Body of pancreas (tissue), 4 donors: ENCODE data around the gene RRM1. TPM values are rescaled to one million over a fixed set of nuclear protein-coding genes. Genes with fewer than 3 reads are reported as not detected.

Source experiments
- ATAC-seq: fragments of 150-250 bp; one replicate; pipeline ENCODE4 v1.9.1; 2016
- DNase-seq, 4 donors: peaks; one replicate each; pipeline ENCODE4 v3.0.0-alpha.2; 2019
- H3K27ac ChIP-seq, 4 donors: fragments of 200-600 bp; sonication (generic); 1 replicate in 3 of 4; 2 replicates in 1 of 4; pipeline versions ENCODE4 v1.5.1 to v1.6.1; 2016 to 2019; ENCODE audit warnings: mild to moderate bottlenecking in 1 of 4, mixed read lengths in 1 of 4, moderate library complexity in 1 of 4
- H3K27me3 ChIP-seq, 2 donors: fragments of 200-600 bp; sonication (generic); one replicate each; pipeline ENCODE4 v1.6.0; 2016; ENCODE audit warnings: mild to moderate bottlenecking in 1 of 2
- H3K36me3 ChIP-seq, 2 donors: fragments of 200-600 bp; sonication (generic); replicated peaks in 1 of 2; 2 replicates each; pipeline ENCODE4 v1.5.1; 2016; ENCODE audit warnings: low read depth in 2 of 2; ENCODE audit not compliant: insufficient read depth in 1 of 2
- H3K4me1 ChIP-seq: fragments of 200-600 bp; sonication (generic); one replicate; pipeline ENCODE4 v1.6.0; 2016
- H3K4me3 ChIP-seq, 2 donors: fragments of 200-600 bp; sonication (generic); 1 replicate in 1 of 2; 2 replicates in 1 of 2; pipeline ENCODE4 v1.5.1; 2016 to 2019
- H3K9me3 ChIP-seq, 3 donors: fragments of 200-600 bp; sonication (generic); 1 replicate in 2 of 3; 2 replicates in 1 of 3; pipeline ENCODE4 v1.5.1; 2016
- CTCF ChIP-seq, 7 experiments: fragments of 450-650 bp in 4 of 7; fragments of 200-600 bp in 3 of 7; sonication (generic) in 3 of 7; IDR thresholded peaks; one replicate each; pipeline ENCODE4 v1.5.1; 2016 to 2019; ENCODE audit warnings: antibody characterized with exemption in 7 of 7
- POLR2A ChIP-seq, 3 donors: fragments of 450-650 bp; IDR thresholded peaks; one replicate each; pipeline ENCODE4 v1.6.1; 2016; ENCODE audit warnings: antibody characterized with exemption in 3 of 3, mild to moderate bottlenecking in 2 of 3
- WGBS, 2 donors: methylation state at CpG; one replicate each; pipeline ENCODE4 v1.1.5; 2017; 5-methylcytosine and 5-hydroxymethylcytosine counted together
- intact Hi-C: fragments of 100-400 bp; cut with DNase I; formaldehyde crosslinking; loops from one replicate; pipeline ENCODE4 v1.15.1; 2023
- total RNA-seq, 2 donors: library from RNA; depleted of rRNA; stranded (reverse); fragments of >200 nt; gene quantifications; one replicate each; pipeline ENCODE4 v1.1.0, GENCODE V29; 2016

RRM1 gene
- total RNA-seq, 2 donors from 2014 or later, result 7.3 to 12.2 TPM

- Histone ChIP-seq H3K27ac (no peak overlapping the region), H3K36me3 (peaks cover 0 to 16% of the 10 kb centered on the region in 2 donors), H3K27me3 (no peaks in the 10 kb centered on the region), H3K4me3 (no peak overlapping the region), H3K9me3 (no peaks in the 10 kb centered on the region), H3K4me1 (peaks cover 10% of the 10 kb centered on the region)
- intact Hi-C loops, result no loop called here
- 94 to 100% methylated on average over 2 of the region's 2 CpGs for WGBS, 2 donors
- DNase-seq (no peak), ATAC-seq (no peak)
- no peak for TF ChIP-seq CTCF (IDR thresholded peaks at IDR 0.05)
- no peak for TF ChIP-seq POLR2A (IDR thresholded peaks at IDR 0.05)
These were observed 8.7 kb downstream of the RRM1 start for GRCh38 chr11:4103269-4103668.

DNA sequence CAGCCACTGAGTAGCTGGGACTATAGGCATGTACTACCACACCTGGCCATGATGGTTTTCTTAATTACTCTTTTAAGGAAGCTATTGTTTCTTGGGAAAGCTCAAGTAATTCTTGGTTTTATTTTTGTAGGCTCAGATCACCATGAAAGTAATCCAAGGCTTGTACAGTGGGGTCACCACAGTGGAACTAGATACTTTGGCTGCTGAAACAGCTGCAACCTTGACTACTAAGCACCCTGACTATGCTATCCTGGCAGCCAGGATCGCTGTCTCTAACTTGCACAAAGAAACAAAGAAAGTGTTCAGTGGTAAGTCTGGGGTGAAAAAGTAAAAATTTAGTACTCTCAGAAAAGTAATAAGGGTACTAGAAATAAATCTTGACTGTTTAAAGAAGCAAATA is 11.3 kb downstream of the RRM1 start:
- Histone ChIP-seq H3K9me3 (no peaks in the 10 kb centered on the region), H3K36me3 (peaks cover 4 to 20% of the 10 kb centered on the region in 2 donors), H3K27me3 (no peaks in the 10 kb centered on the region), H3K27ac (no peak overlapping the region), H3K4me1 (peaks cover 10% of the 10 kb centered on the region), H3K4me3 (no peak overlapping the region)
- 88 to 100% methylated on average over 1 of the region's 1 CpG for WGBS, 2 donors
- intact Hi-C loops, result no loop called here
- TF ChIP-seq POLR2A (IDR thresholded peaks at IDR 0.05) (no peak), CTCF (IDR thresholded peaks at IDR 0.05) (no peak)
- ATAC-seq (no peak), DNase-seq (no peak)

DNA sequence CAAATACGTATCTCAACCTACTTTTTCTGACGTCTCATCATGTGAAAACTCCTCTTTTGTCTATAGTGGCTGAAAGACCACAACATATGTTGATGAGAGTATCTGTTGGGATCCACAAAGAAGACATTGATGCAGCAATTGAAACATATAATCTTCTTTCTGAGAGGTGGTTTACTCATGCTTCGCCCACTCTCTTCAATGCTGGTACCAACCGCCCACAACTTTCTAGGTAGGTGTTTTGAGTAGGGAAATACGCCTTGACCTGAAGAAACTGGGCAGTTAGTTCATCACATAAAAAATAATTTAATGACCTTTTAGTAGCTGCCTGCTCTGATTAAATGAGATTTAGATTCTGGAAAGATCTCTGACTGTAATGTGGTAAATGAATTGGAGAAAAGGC is 17.2 kb downstream of the RRM1 start:
- H3K4me3 ChIP-seq, result no peak overlapping the region
- DNase-seq (no peak), ATAC-seq (no peak)
- no peaks in the 10 kb centered on the region for H3K4me1 ChIP-seq
- no peaks in the 10 kb centered on the region for H3K9me3 ChIP-seq
- peaks cover 4 to 20% of the 10 kb centered on the region in 2 donors for H3K36me3 ChIP-seq
- intact Hi-C loops, result no loop called here
- WGBS, 2 donors, result 75 to 78% methylated on average over 5 of the region's 5 CpGs
- no peak overlapping the region for H3K27ac ChIP-seq
- no peaks in the 10 kb centered on the region for H3K27me3 ChIP-seq
- TF ChIP-seq CTCF (IDR thresholded peaks at IDR 0.05), result no peak
- no peak for TF ChIP-seq POLR2A (IDR thresholded peaks at IDR 0.05)

GRCh38 chr11:4115128-4115527 is 20.5 kb downstream of the RRM1 start:
- H3K9me3 ChIP-seq, result no peaks in the 10 kb centered on the region
- intact Hi-C loops, result no loop called here
- 83 to 87% methylated on average over 2 of the region's 2 CpGs for WGBS, 2 donors
- H3K4me3 ChIP-seq, result no peak overlapping the region
- no peaks in the 10 kb centered on the region for H3K4me1 ChIP-seq
- peaks cover 0 to 11% of the 10 kb centered on the region in 2 donors for H3K36me3 ChIP-seq
- H3K27me3 ChIP-seq, result no peaks in the 10 kb centered on the region
- DNase-seq (no peak), ATAC-seq (no peak)
- no peak for TF ChIP-seq CTCF (IDR thresholded peaks at IDR 0.05)
- TF ChIP-seq POLR2A (IDR thresholded peaks at IDR 0.05), result no peak
- H3K27ac ChIP-seq, result no peak overlapping the region

GRCh38 chr11:4118107-4118506 is 23.5 kb downstream of the RRM1 start:
- Histone ChIP-seq H3K9me3 (no peaks in the 10 kb centered on the region), H3K4me3 (no peak overlapping the region), H3K27me3 (no peaks in the 10 kb centered on the region), H3K36me3 (peaks cover 0 to 11% of the 10 kb centered on the region in 2 donors), H3K27ac (no peak overlapping the region), H3K4me1 (no peaks in the 10 kb centered on the region)
- DNase-seq (no peak), ATAC-seq (no peak)
- TF ChIP-seq CTCF (IDR thresholded peaks at IDR 0.05) (no peak), POLR2A (IDR thresholded peaks at IDR 0.05) (no peak)
- intact Hi-C loops, result no loop called here
- WGBS, 2 donors, result 73 to 77% methylated on average over 3 of the region's 3 CpGs
